Daoy (cell line): ENCODE results near the gene FBXO5. TPM values are rescaled to one million over a fixed set of nuclear protein-coding genes. Genes with fewer than 3 reads are reported as not detected.

Experiments used
- DNase-seq: peaks from one replicate; pipeline ENCODE4 v3.0.0-alpha.2; 2015; ENCODE audit warnings: low read depth
- total RNA-seq: library from RNA; depleted of rRNA; stranded (reverse); fragments of >200 nt; shearing (Covaris generic); gene quantifications from 2 replicates; pipeline ENCODE4 v1.2.3, GENCODE V29; 2014; rRNA removed

The FBXO5 gene
- total RNA-seq, 1 experiment from 2014 or later = 64.4 TPM

- peak; percentile 72 for DNase-seq
Measured at GRCh38 chr6:152952045-152952444, 30.8 kb downstream of the FBXO5 start.

- DNase-seq = no peak
Measured at GRCh38 chr6:152950240-152950639, 32.6 kb downstream of the FBXO5 start.

GRCh38 chr6:152948150-152948768 is 34.6 kb downstream of the FBXO5 start:
- DNase-seq = peak; percentile 62

GRCh38 chr6:152946995-152947394 is 35.8 kb downstream of the FBXO5 start:
- no peak for DNase-seq

- DNase-seq = no peak
Measured at GRCh38 chr6:152946484-152946883, 36.4 kb downstream of the FBXO5 start.

- DNase-seq = no peak
Measured at GRCh38 chr6:152943260-152943897, 39.5 kb downstream of the FBXO5 start.

GRCh38 chr6:152942319-152942869 is 40.4 kb downstream of the FBXO5 start:
- no peak for DNase-seq

GRCh38 chr6:152941746-152942145 is 41.1 kb downstream of the FBXO5 start:
- DNase-seq = no peak

- no peak for DNase-seq
Measured at GRCh38 chr6:152932865-152933264, 50.0 kb downstream of the FBXO5 start.

- no peak for DNase-seq
Measured at GRCh38 chr6:152922706-152923105, 60.1 kb downstream of the FBXO5 start.

Other genes starting within 250 kb of the FBXO5 start
- not detected in 2 replicates for gene VIP, start 232.2 kb downstream of the FBXO5 start, total RNA-seq
- 23.5 and 29.3 TPM in 2 replicates for gene MTRF1L, start 19.7 kb upstream of the FBXO5 start, total RNA-seq
- 8.3 and 8.7 TPM in 2 replicates for gene RGS17, start 148.2 kb upstream of the FBXO5 start, total RNA-seq